H1 (cell line): ENCODE data around the gene CNIH3. TPM values are rescaled to one million over a fixed set of nuclear protein-coding genes. Genes with fewer than 3 reads are reported as not detected.

Experiments used
- CTCF ChIA-PET: fragments of 300-600 bp; sonication (Branson Sonifier 250); formaldehyde crosslinking; loops from one replicate; lab custom pipeline; 2021; ENCODE audit not compliant: partially characterized antibody; lab: Charles Lee
- POLR2A ChIA-PET: fragments of 300-600 bp; sonication (Branson Sonifier 250); formaldehyde crosslinking; loops from one replicate; lab custom pipeline; 2021; ENCODE audit warnings: inconsistent platforms; ENCODE audit not compliant: partially characterized antibody; lab: Charles Lee
- DNase-seq, 2 experiments: peaks; one replicate each; pipeline versions ENCODE4 v3.0.0 to v3.0.0-alpha.2; 2010 to 2022; ENCODE audit warnings: low spot score in 2 of 2, low read depth in 1 of 2, mixed read lengths in 1 of 2
- FAIRE-seq: peaks from 2 replicates; lab custom pipeline; 2011; peaks lifted over from hg19 to GRCh38; lab: Jason Lieb, UNC
- H2AFZ ChIP-seq: 2 replicates; pipeline ENCODE4 v1.8.1; 2012; ENCODE audit warnings: low read length, inconsistent platforms
- H2AK5ac ChIP-seq: 2 replicates; pipeline ENCODE4 v1.6.1; 2013; ENCODE audit warnings: low read depth, low read length
- H2BK120ac ChIP-seq: replicated peaks from 2 replicates; pipeline ENCODE3; 2013; ENCODE audit warnings: low read depth, low read length, inconsistent platforms
- H2BK12ac ChIP-seq: 2 replicates; pipeline ENCODE4 v1.6.1; 2013; ENCODE audit warnings: low read depth, low read length
- H2BK15ac ChIP-seq: 2 replicates; pipeline ENCODE4 v1.6.1; 2013; ENCODE audit warnings: low read length
- H2BK20ac ChIP-seq: 2 replicates; pipeline ENCODE4 v1.6.1; 2013; ENCODE audit warnings: low read length
- H2BK5ac ChIP-seq: 2 replicates; pipeline ENCODE4 v1.6.1; 2013; ENCODE audit warnings: low read depth, low read length
- H3K14ac ChIP-seq: 2 replicates; pipeline ENCODE4 v1.6.1; 2013; ENCODE audit warnings: inconsistent platforms; ENCODE audit not compliant: insufficient read length
- H3K18ac ChIP-seq: 2 replicates; pipeline ENCODE4 v1.6.1; 2013; ENCODE audit warnings: low read length; ENCODE audit errors: extremely low read depth
- H3K23ac ChIP-seq: 2 replicates; pipeline ENCODE4 v1.6.1; 2013; ENCODE audit warnings: inconsistent platforms; ENCODE audit not compliant: insufficient read length
- H3K23me2 ChIP-seq: 2 replicates; pipeline ENCODE4 v1.6.1; 2013; ENCODE audit warnings: low read depth, low read length
- H3K27ac ChIP-seq: 2 replicates; pipeline ENCODE4 v1.6.1; 2011; ENCODE audit warnings: low read depth, low read length, inconsistent platforms
- H3K27me3 ChIP-seq, 4 experiments: replicated peaks in 1 of 4; 1 replicate in 1 of 4; 2 replicates in 3 of 4; pipeline versions ENCODE4 v1.6.1 to v1.8.1; 2011 to 2013; ENCODE audit warnings: low read length in 3 of 4, mild to moderate bottlenecking in 3 of 4, inconsistent platforms in 2 of 4, mixed read lengths in 2 of 4, moderate library complexity in 1 of 4; ENCODE audit not compliant: control insufficient read depth in 3 of 4, insufficient read depth in 3 of 4; ENCODE audit errors: extremely low read depth in 1 of 4
- H3K36me3 ChIP-seq, 4 experiments: 2 replicates each; pipeline versions ENCODE4 v1.6.1 to v1.8.1; 2011 to 2013; ENCODE audit warnings: mild to moderate bottlenecking in 4 of 4, low read length in 3 of 4, moderate library complexity in 2 of 4, control low read depth in 1 of 4, inconsistent platforms in 1 of 4; ENCODE audit not compliant: insufficient read depth in 4 of 4, control insufficient read depth in 2 of 4
- H3K4ac ChIP-seq: replicated peaks from 2 replicates; pipeline ENCODE3; 2013; ENCODE audit warnings: low read length, low read depth, mixed read lengths, inconsistent platforms; ENCODE audit not compliant: insufficient read length
- H3K4me1 ChIP-seq, 4 experiments: replicated peaks in 1 of 4; 1 replicate in 1 of 4; 2 replicates in 3 of 4; pipeline versions ENCODE4 v1.6.1 to v1.8.1; 2011 to 2013; ENCODE audit warnings: low read length in 3 of 4, inconsistent platforms in 2 of 4, mixed read lengths in 1 of 4; ENCODE audit not compliant: insufficient read depth in 4 of 4, control insufficient read depth in 3 of 4
- H3K4me2 ChIP-seq, 2 experiments: 2 replicates each; pipeline versions ENCODE4 v1.6.1 to v1.8.1; 2011 to 2013; ENCODE audit warnings: low read depth in 2 of 2, low read length in 2 of 2, control low read depth in 1 of 2, inconsistent platforms in 1 of 2, mild to moderate bottlenecking in 1 of 2; ENCODE audit not compliant: insufficient read depth in 1 of 2
- H3K4me3 ChIP-seq, 4 experiments: fragments of 200-600, 300-600 bp in 1 of 4; sonication (generic), shearing (Covaris generic), sonication (Bioruptor Twin) in 1 of 4; 2 replicates each; pipeline versions ENCODE4 v1.5.1 to v1.8.1; 2011 to 2016; ENCODE audit warnings: low read length in 4 of 4, low read depth in 3 of 4, control low read depth in 2 of 4, inconsistent platforms in 2 of 4, mild to moderate bottlenecking in 2 of 4, mixed read lengths in 1 of 4, moderate library complexity in 1 of 4; ENCODE audit not compliant: insufficient read depth in 2 of 4; ENCODE audit errors: extremely low read depth in 1 of 4
- H3K56ac ChIP-seq: replicated peaks from 2 replicates; pipeline ENCODE3; 2013; ENCODE audit warnings: low read depth, mild to moderate bottlenecking, mixed read lengths, low read length, inconsistent platforms; ENCODE audit not compliant: insufficient read length
- H3K79me1 ChIP-seq: 2 replicates; pipeline ENCODE4 v1.6.1; 2013; ENCODE audit warnings: low read depth, low read length, control low read depth
- H3K79me2 ChIP-seq, 2 experiments: 2 replicates each; pipeline versions ENCODE4 v1.6.1 to v1.8.1; 2012 to 2013; ENCODE audit warnings: low read length in 2 of 2, mild to moderate bottlenecking in 2 of 2, inconsistent platforms in 1 of 2; ENCODE audit not compliant: insufficient read depth in 2 of 2, control insufficient read depth in 1 of 2
- H3K9ac ChIP-seq, 4 experiments: replicated peaks in 1 of 4; 1 replicate in 1 of 4; 2 replicates in 3 of 4; pipeline versions ENCODE4 v1.6.1 to v1.8.1; 2011 to 2013; ENCODE audit warnings: low read depth in 3 of 4, low read length in 3 of 4, control low read depth in 2 of 4, mild to moderate bottlenecking in 2 of 4, moderate library complexity in 2 of 4, inconsistent platforms in 1 of 4; ENCODE audit errors: extremely low read depth in 1 of 4
- H3K9me3 ChIP-seq, 2 experiments: 2 replicates each; pipeline versions ENCODE4 v1.6.1 to v1.8.1; 2012 to 2013; ENCODE audit warnings: mild to moderate bottlenecking in 2 of 2, moderate library complexity in 2 of 2, control low read depth in 1 of 2, inconsistent platforms in 1 of 2, low read depth in 1 of 2, low read length in 1 of 2, mixed read lengths in 1 of 2; ENCODE audit not compliant: insufficient read depth in 2 of 2
- H4K20me1 ChIP-seq, 2 experiments: replicated peaks in 1 of 2; 2 replicates each; pipeline versions ENCODE3 to v1.8.1; 2011 to 2013; ENCODE audit warnings: inconsistent platforms in 2 of 2, low read length in 2 of 2, mild to moderate bottlenecking in 1 of 2; ENCODE audit not compliant: insufficient read depth in 2 of 2, control insufficient read depth in 1 of 2
- H4K5ac ChIP-seq: 2 replicates; pipeline ENCODE4 v1.6.1; 2013; ENCODE audit warnings: low read length, low read depth, mixed read lengths, inconsistent platforms; ENCODE audit not compliant: insufficient read length
- H4K8ac ChIP-seq: 2 replicates; pipeline ENCODE4 v1.8.0; 2013; ENCODE audit warnings: mild to moderate bottlenecking, moderate library complexity, low read length, inconsistent platforms; ENCODE audit not compliant: insufficient read depth; ENCODE audit errors: extremely low read depth
- H4K91ac ChIP-seq: replicated peaks from 2 replicates; pipeline ENCODE3; 2013; ENCODE audit warnings: low read length, mixed read lengths, inconsistent platforms; ENCODE audit not compliant: insufficient read length
- ASH2L ChIP-seq: fragments of 200-600, 300-600 bp; sonication (generic); IDR thresholded peaks from one replicate; pipeline ENCODE4 v1.7.1; 2017; ENCODE audit warnings: low read length
- CHD1 ChIP-seq: IDR thresholded peaks from 2 replicates; pipeline ENCODE4 v1.6.1; 2012; ENCODE audit warnings: low read depth, low read length, improper control_type of control experiment
- CTBP2 ChIP-seq: IDR thresholded peaks from 2 replicates; pipeline ENCODE4 v1.7.0; 2011; ENCODE audit warnings: borderline replicate concordance, mild to moderate bottlenecking, moderate library complexity, mixed read lengths, low read length; ENCODE audit not compliant: insufficient read depth, insufficient read length
- HDAC2 ChIP-seq, 2 experiments: fragments of 300-600 bp in 1 of 2; sonication (generic) in 1 of 2; IDR thresholded peaks; 2 replicates each; pipeline ENCODE4 v1.6.1; 2011 to 2012; ENCODE audit warnings: low read depth in 2 of 2, low read length in 2 of 2, mild to moderate bottlenecking in 2 of 2, moderate library complexity in 2 of 2, borderline replicate concordance in 1 of 2, inconsistent platforms in 1 of 2
- KDM1A ChIP-seq: fragments of 200-600, 300-600 bp; sonication (generic); IDR thresholded peaks from 2 replicates; pipeline ENCODE4 v1.7.1; 2016; ENCODE audit warnings: mild to moderate bottlenecking, low read length, borderline replicate concordance
- MAX ChIP-seq: IDR thresholded peaks from 2 replicates; pipeline ENCODE4 v1.6.1; 2012; ENCODE audit warnings: inconsistent platforms
- NANOG ChIP-seq: IDR thresholded peaks from 2 replicates; pipeline ENCODE4 v1.6.1; 2011; ENCODE audit warnings: low read length, low read depth, mild to moderate bottlenecking, inconsistent platforms; ENCODE audit not compliant: insufficient read depth, poor library complexity, severe bottlenecking
- PHF8 ChIP-seq: fragments of 200-600 bp; sonication (generic); conservative IDR thresholded peaks from 2 replicates; pipeline ENCODE4 v1.7.1; 2012; ENCODE audit warnings: low read depth, mild to moderate bottlenecking, inconsistent platforms, low read length, moderate library complexity
- POLR2A ChIP-seq, 2 experiments: IDR thresholded peaks; 1 replicate in 1 of 2; 2 replicates in 1 of 2; pipeline ENCODE4 v1.6.1; 2011; ENCODE audit warnings: low read depth in 2 of 2, low read length in 2 of 2, mild to moderate bottlenecking in 2 of 2; ENCODE audit errors: control extremely low read depth in 1 of 2
- POLR2AphosphoS5 ChIP-seq: IDR thresholded peaks from 2 replicates; pipeline ENCODE4 v1.6.1; 2011; ENCODE audit warnings: low read depth, low read length
- RBBP5 ChIP-seq: IDR thresholded peaks from 2 replicates; pipeline ENCODE4 v1.7.1; 2012; ENCODE audit warnings: low read depth, mild to moderate bottlenecking, inconsistent platforms, low read length, moderate library complexity, borderline replicate concordance
- SP2 ChIP-seq: IDR thresholded peaks from 2 replicates; pipeline ENCODE4 v1.6.1; 2012; ENCODE audit warnings: mild to moderate bottlenecking, low read length, inconsistent platforms
- SUZ12 ChIP-seq: fragments of 200-600 bp; sonication (generic); IDR thresholded peaks from 2 replicates; pipeline ENCODE4 v1.6.1; 2012; ENCODE audit warnings: mild to moderate bottlenecking, inconsistent platforms, low read length, moderate library complexity, mixed read lengths
- TEAD4 ChIP-seq: IDR thresholded peaks from 2 replicates; pipeline ENCODE4 v1.6.1; 2012; ENCODE audit warnings: low read depth, low read length, inconsistent platforms, mixed read lengths
- WGBS, 2 experiments: shearing (Covaris generic) in 1 of 2; methylation state at CpG; one replicate each; pipeline versions ENCODE4 v1.1.6 to v1.1.7; 2013 to 2015; ENCODE audit warnings: low lambda C conversion rate in 2 of 2, mixed read lengths in 2 of 2, inconsistent platforms in 1 of 2, low coverage in 1 of 2, missing lambda C conversion rate in 1 of 2; ENCODE audit not compliant: insufficient replicate concordance in 2 of 2, insufficient coverage in 1 of 2, insufficient read length in 1 of 2; ENCODE audit errors: extremely low coverage in 1 of 2, missing lambda C conversion rate in 1 of 2; 5-methylcytosine and 5-hydroxymethylcytosine counted together
- polyA plus RNA-seq, 7 experiments: library from polyadenylated mRNA; depleted of rRNA in 3 of 7; stranded (reverse) in 5 of 7; unstranded in 2 of 7; fragments of >200 nt in 5 of 7; fragments of 200-250 nt in 2 of 7; gene quantifications; 1 replicate in 5 of 7; 2 replicates in 1 of 7; 4 replicates in 1 of 7; pipeline versions ENCODE4 v1.2.1 to v1.2.3, GENCODE V29; 2011 to 2013; ENCODE audit warnings: missing spikeins in 2 of 7, mixed read lengths in 2 of 7
- total RNA-seq: library from RNA; stranded (reverse); fragmentation: NEBNext Ultra II Directional; extraction: Animal tissue kit (Norgen Biotek cat#: 25700); gene quantifications from 2 replicates; pipeline ENCODE4 v1.2.1, GENCODE V29; 2021

The CNIH3 gene
- total and polyA plus RNA-seq, 2 of the 8 experiments (the other 6 are each of a cell fraction or from before 2014, with no cell fraction given), result 3.7 to 5.6 TPM

- no peak overlapping the region for H2BK20ac ChIP-seq
- no peak overlapping the region for H2BK12ac ChIP-seq
- no peaks in the 10 kb centered on the region for H3K9me3 ChIP-seq
- H2BK120ac ChIP-seq, result no peak overlapping the region
- H3K23me2 ChIP-seq, result no peaks in the 10 kb centered on the region
- H4K5ac ChIP-seq, result no peak overlapping the region
- no peak overlapping the region for H2BK15ac ChIP-seq
- WGBS, 2 experiments, result 90% methylated on average over 3 of the region's 3 CpGs; no CpG with 5 or more reads in 1 of the 2 experiments
- no peak overlapping the region for H3K4me2 ChIP-seq
- H4K91ac ChIP-seq, result no peak overlapping the region
- no peak overlapping the region for H3K4ac ChIP-seq
- POLR2A ChIA-PET, result interaction anchor here (0.6 kb wide), 1 partner anchor 127 kb away, joined by 3 read pairs; no protein-coding TSS in a partner anchor
- H3K79me1 ChIP-seq, result no peaks in the 10 kb centered on the region
- no peak overlapping the region for H3K27ac ChIP-seq
- no peak overlapping the region for H3K23ac ChIP-seq
- H3K18ac ChIP-seq, result no peak overlapping the region
- no peaks in the 10 kb centered on the region for H3K79me2 ChIP-seq
- H3K4me1 ChIP-seq, result peaks cover 0 to 6% (median 2%) of the 10 kb centered on the region in 4 experiments; a peak in 3 of 7 replicates
- no peak overlapping the region for H3K14ac ChIP-seq
- H2AFZ ChIP-seq, result no peak overlapping the region
- no peaks in the 10 kb centered on the region for H3K27me3 ChIP-seq
- H3K9ac ChIP-seq, result no peak overlapping the region
- H3K36me3 ChIP-seq, result no peaks in the 10 kb centered on the region
- H2AK5ac ChIP-seq, result no peak overlapping the region
- CTCF ChIA-PET, result interaction anchor here (1.2 to 3.1 kb wide), 2 partner anchors 9 to 269 kb away, joined by 3 to 11 read pairs; no protein-coding TSS in a partner anchor
- FAIRE-seq (no peak), DNase-seq (no peak)
- no peak overlapping the region for H2BK5ac ChIP-seq
- no peak overlapping the region for H4K8ac ChIP-seq
- H4K20me1 ChIP-seq, result no peaks in the 10 kb centered on the region
- H3K56ac ChIP-seq, result no peak overlapping the region
- H3K4me3 ChIP-seq, result no peak overlapping the region
- no peak for TF ChIP-seq PHF8
- no peak for TF ChIP-seq KDM1A
- no peak for TF ChIP-seq RBBP5
- no peak for TF ChIP-seq POLR2AphosphoS5
- no peak for TF ChIP-seq SP2
- no peak for TF ChIP-seq SUZ12
- no peak for TF ChIP-seq CHD1
- TF ChIP-seq TEAD4, result no peak
- TF ChIP-seq CTBP2, result no peak
- no peak for TF ChIP-seq MAX
- TF ChIP-seq ASH2L, result no peak
- TF ChIP-seq HDAC2 (IDR thresholded peaks at IDR 0.05; ENCODE audit: borderline replicate concordance in 1 of 2, low read depth in 2 of 2, low read length in 2 of 2), result no peak
- no peak for TF ChIP-seq POLR2A (IDR thresholded peaks at IDR 0.05; ENCODE audit: control extremely low read depth in 1 of 2, low read depth in 2 of 2, low read length in 2 of 2)
- no peak for TF ChIP-seq NANOG
Measured at GRCh38 chr1:224583774-224584173, 32.3 kb upstream of the CNIH3 start.
